ENCODE measurements around the gene DSG4. TPM values are rescaled to one million over a fixed set of nuclear protein-coding genes. Genes with fewer than 3 reads are reported as not detected.

DSG4 gene
- polyA plus RNA-seq, 3 donors, result not detected

GRCh38 chr18:31439807-31440325 lies 63.3 kb downstream of the DSG4 start:
- Histone ChIP-seq H3K9ac (ENCODE audit: insufficient read depth, low read length, poor library complexity, severe bottlenecking) (no peak overlapping the region), H3K27me3 (ENCODE audit: control insufficient read depth in 2 of 2, insufficient read depth in 2 of 2, low read length in 2 of 2) (no peaks in the 10 kb centered on the region), H3K4me1 (ENCODE audit: control insufficient read depth in 1 of 2, insufficient read depth in 2 of 2, low read length in 2 of 2) (peaks cover 0 to 12% of the 10 kb centered on the region in 2 donors), H3K4me3 (replicated peaks in 1 of 3; ENCODE audit: low read depth in 2 of 3, low read length in 3 of 3) (no peak overlapping the region), H3K9me3 (replicated peaks in 1 of 2; ENCODE audit: control insufficient read depth in 1 of 2, insufficient read depth in 1 of 2, low read length in 2 of 2) (no peaks in the 10 kb centered on the region), H3K4me2 (replicated peaks; ENCODE audit: extremely low read depth, low read length, poor library complexity, severe bottlenecking) (no peak overlapping the region), H3K79me2 (ENCODE audit: insufficient read depth, low read length) (no peaks in the 10 kb centered on the region), H3K36me3 (replicated peaks in 1 of 2; ENCODE audit: control insufficient read depth in 1 of 2, insufficient read depth in 2 of 2, low read length in 2 of 2) (no peaks in the 10 kb centered on the region), H4K20me1 (ENCODE audit: insufficient read depth, low read length) (no peaks in the 10 kb centered on the region), H2AFZ (ENCODE audit: insufficient read depth, low read depth, low read length, poor library complexity, severe bottlenecking) (no peak overlapping the region), H3K27ac (ENCODE audit: low read depth in 1 of 2, low read length in 2 of 2) (no peak overlapping the region)
- H3K27ac Mint-ChIP-seq, result peak overlapping the region in 1 of 7 donors; percentile 31
- WGBS (ENCODE audit: insufficient coverage), result no CpG with 5 or more reads among the region's 6 CpGs
- H3K4me1 Mint-ChIP-seq, result peaks cover 15% of the 10 kb centered on the region
- DNase-seq, result peak; percentile 3 to 25 (median 14)
- peaks cover 0 to 2% (median 0%) of the 10 kb centered on the region in 7 donors for H3K9me3 Mint-ChIP-seq
- no peaks in the 10 kb centered on the region for H3K36me3 Mint-ChIP-seq
- H3K27me3 Mint-ChIP-seq (ENCODE audit: low read depth in 3 of 3), result peaks cover 1 to 4% (median 3%) of the 10 kb centered on the region in 3 donors
- intact Hi-C loops (cut with micrococcal nuclease), result no loop called here
- no peak overlapping the region for H3K4me3 Mint-ChIP-seq
- no peak for TF ChIP-seq CTCF (IDR thresholded peaks at IDR 0.05)

GRCh38 chr18:31440787-31441186 lies 64.2 kb downstream of the DSG4 start:
- Histone ChIP-seq H3K79me2 (ENCODE audit: insufficient read depth, low read length) (no peaks in the 10 kb centered on the region), H4K20me1 (ENCODE audit: insufficient read depth, low read length) (no peaks in the 10 kb centered on the region), H3K36me3 (replicated peaks in 1 of 2; ENCODE audit: control insufficient read depth in 1 of 2, insufficient read depth in 2 of 2, low read length in 2 of 2) (no peaks in the 10 kb centered on the region), H3K9ac (ENCODE audit: insufficient read depth, low read length, poor library complexity, severe bottlenecking) (no peak overlapping the region), H3K4me3 (replicated peaks in 1 of 3; ENCODE audit: low read depth in 2 of 3, low read length in 3 of 3) (no peak overlapping the region), H3K4me1 (ENCODE audit: control insufficient read depth in 1 of 2, insufficient read depth in 2 of 2, low read length in 2 of 2) (peaks cover 0 to 12% of the 10 kb centered on the region in 2 donors), H3K27me3 (ENCODE audit: control insufficient read depth in 2 of 2, insufficient read depth in 2 of 2, low read length in 2 of 2) (no peaks in the 10 kb centered on the region), H2AFZ (ENCODE audit: insufficient read depth, low read depth, low read length, poor library complexity, severe bottlenecking) (no peak overlapping the region), H3K4me2 (replicated peaks; ENCODE audit: extremely low read depth, low read length, poor library complexity, severe bottlenecking) (no peak overlapping the region), H3K27ac (ENCODE audit: low read depth in 1 of 2, low read length in 2 of 2) (no peak overlapping the region), H3K9me3 (replicated peaks in 1 of 2; ENCODE audit: control insufficient read depth in 1 of 2, insufficient read depth in 1 of 2, low read length in 2 of 2) (no peaks in the 10 kb centered on the region)
- intact Hi-C loops (cut with micrococcal nuclease), result no loop called here
- no peak for DNase-seq
- peaks cover 1 to 4% (median 3%) of the 10 kb centered on the region in 3 donors for H3K27me3 Mint-ChIP-seq (ENCODE audit: low read depth in 3 of 3)
- H3K36me3 Mint-ChIP-seq, result no peaks in the 10 kb centered on the region
- H3K27ac Mint-ChIP-seq, result no peak overlapping the region
- WGBS (ENCODE audit: insufficient coverage), result no CpG with 5 or more reads among the region's 6 CpGs
- H3K4me1 Mint-ChIP-seq, result peaks cover 15% of the 10 kb centered on the region
- TF ChIP-seq CTCF (IDR thresholded peaks at IDR 0.05), result no peak
- H3K9me3 Mint-ChIP-seq, result peaks cover 0 to 2% (median 0%) of the 10 kb centered on the region in 7 donors
- no peak overlapping the region for H3K4me3 Mint-ChIP-seq

Measured in CD14-positive monocyte (primary cell).